PFSK-1 (cell line): ENCODE measurements around the gene MCFD2.

Source experiments
- FOXP2 ChIP-seq: optimal IDR thresholded peaks from 2 replicates; pipeline ENCODE3; 2011; ENCODE audit warnings: borderline replicate concordance, control low read depth, inconsistent platforms; ENCODE audit not compliant: insufficient read depth; ENCODE audit errors: extremely low read length, extremely low read depth
- POLR2AphosphoS5 ChIP-seq: IDR thresholded peaks from 2 replicates; pipeline ENCODE4 v1.6.1; 2012; ENCODE audit warnings: low read depth, mild to moderate bottlenecking, control low read depth, low read length, moderate library complexity
- TAF1 ChIP-seq: IDR thresholded peaks from 2 replicates; pipeline ENCODE4 v1.6.1; 2012; ENCODE audit warnings: low read length, control low read depth, borderline replicate concordance; ENCODE audit not compliant: insufficient read depth
- TF ChIP-seq, protein P1 (sequence below), 2 experiments: IDR thresholded peaks; 2 replicates each; pipeline versions ENCODE4 v1.6.1 to v1.8.0; 2011 to 2012; ENCODE audit warnings: low read depth in 2 of 2, low read length in 2 of 2, control low read depth in 1 of 2, inconsistent platforms in 1 of 2, mild to moderate bottlenecking in 1 of 2, moderate library complexity in 1 of 2; ENCODE audit not compliant: insufficient read depth in 1 of 2

DNA sequence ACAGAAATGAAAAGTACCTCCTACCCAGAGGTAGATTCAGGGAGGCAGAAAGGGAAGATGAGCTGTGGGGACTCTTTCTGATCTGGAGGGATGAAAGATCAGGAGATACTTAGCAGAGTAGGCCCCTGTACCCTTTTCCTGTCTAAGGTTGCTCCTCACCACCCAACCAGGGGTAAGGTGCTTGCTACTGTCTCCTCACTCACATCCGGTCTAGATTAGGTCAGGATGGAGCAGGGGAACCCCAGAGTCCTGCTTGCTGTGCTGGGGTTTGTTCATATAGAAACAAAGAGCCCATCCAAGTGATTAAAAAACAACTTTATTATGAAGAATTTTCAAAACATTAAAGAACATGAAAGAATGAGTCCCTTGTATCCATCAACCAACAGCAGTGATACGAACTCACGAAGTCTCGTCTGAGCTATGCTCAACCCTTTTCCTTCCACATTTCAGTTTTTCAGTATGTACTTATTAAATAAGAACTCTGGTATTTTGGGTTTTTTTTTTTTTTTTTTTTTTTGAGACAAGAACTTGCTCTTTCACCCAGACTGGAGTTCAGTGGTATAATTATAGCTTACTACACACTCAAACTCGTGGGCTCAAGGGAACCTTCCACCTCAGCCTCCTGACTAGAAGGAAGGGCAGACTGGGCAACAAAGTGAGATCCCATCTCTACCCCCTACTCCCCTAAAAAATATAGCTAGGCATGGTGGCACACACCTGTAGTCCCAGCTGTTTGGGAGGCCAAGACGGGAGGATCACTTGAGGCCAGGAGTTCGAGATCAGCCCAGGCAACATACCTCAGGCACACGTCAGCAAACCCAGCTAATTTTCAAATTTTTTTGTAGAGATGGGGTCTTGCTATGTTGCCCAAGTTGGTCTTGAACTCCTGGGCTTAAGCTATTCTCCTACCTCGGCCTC lies 28.5 kb upstream of the MCFD2 start:
- TF ChIP-seq TAF1 = no peak
- TF ChIP-seq FOXP2 = no peak
- TF ChIP-seq POLR2AphosphoS5 = no peak
- TF ChIP-seq, protein P1, sequence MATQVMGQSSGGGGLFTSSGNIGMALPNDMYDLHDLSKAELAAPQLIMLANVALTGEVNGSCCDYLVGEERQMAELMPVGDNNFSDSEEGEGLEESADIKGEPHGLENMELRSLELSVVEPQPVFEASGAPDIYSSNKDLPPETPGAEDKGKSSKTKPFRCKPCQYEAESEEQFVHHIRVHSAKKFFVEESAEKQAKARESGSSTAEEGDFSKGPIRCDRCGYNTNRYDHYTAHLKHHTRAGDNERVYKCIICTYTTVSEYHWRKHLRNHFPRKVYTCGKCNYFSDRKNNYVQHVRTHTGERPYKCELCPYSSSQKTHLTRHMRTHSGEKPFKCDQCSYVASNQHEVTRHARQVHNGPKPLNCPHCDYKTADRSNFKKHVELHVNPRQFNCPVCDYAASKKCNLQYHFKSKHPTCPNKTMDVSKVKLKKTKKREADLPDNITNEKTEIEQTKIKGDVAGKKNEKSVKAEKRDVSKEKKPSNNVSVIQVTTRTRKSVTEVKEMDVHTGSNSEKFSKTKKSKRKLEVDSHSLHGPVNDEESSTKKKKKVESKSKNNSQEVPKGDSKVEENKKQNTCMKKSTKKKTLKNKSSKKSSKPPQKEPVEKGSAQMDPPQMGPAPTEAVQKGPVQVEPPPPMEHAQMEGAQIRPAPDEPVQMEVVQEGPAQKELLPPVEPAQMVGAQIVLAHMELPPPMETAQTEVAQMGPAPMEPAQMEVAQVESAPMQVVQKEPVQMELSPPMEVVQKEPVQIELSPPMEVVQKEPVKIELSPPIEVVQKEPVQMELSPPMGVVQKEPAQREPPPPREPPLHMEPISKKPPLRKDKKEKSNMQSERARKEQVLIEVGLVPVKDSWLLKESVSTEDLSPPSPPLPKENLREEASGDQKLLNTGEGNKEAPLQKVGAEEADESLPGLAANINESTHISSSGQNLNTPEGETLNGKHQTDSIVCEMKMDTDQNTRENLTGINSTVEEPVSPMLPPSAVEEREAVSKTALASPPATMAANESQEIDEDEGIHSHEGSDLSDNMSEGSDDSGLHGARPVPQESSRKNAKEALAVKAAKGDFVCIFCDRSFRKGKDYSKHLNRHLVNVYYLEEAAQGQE (IDR thresholded peaks at IDR 0.05; ENCODE audit: insufficient read depth in 1 of 2, low read depth in 2 of 2, low read length in 2 of 2) = no peak
